B cell (primary cell): ENCODE data around the gene FBXO34. TPM values are rescaled to one million over a fixed set of nuclear protein-coding genes. Genes with fewer than 3 reads are reported as not detected.

Experiments
- ATAC-seq: fragments of 200-7000 bp; cut with Tn5 transposase; one replicate; pipeline ENCODE4 v1.10.0; 2021; ENCODE audit warnings: low read depth, mild to moderate bottlenecking, moderate number of reproducible peaks, moderate library complexity
- CTCF ChIA-PET: fragments of 350-600 bp; sonication (Branson Sonifier 250); formaldehyde crosslinking; loops from one replicate; lab custom pipeline; 2021; ENCODE audit warnings: antibody characterized with exemption, inconsistent platforms; lab: Charles Lee
- POLR2A ChIA-PET: fragments of 350-600 bp; sonication (Branson Sonifier 250); formaldehyde crosslinking; loops from one replicate; lab custom pipeline; 2021; ENCODE audit warnings: antibody characterized with exemption; lab: Charles Lee
- DNase-seq: peaks from one replicate; pipeline ENCODE4 v3.0.0; 2013
- H2AFZ ChIP-seq: 2 replicates; pipeline ENCODE4 v1.6.1; 2012; ENCODE audit warnings: mild to moderate bottlenecking, low read depth, low read length; ENCODE audit not compliant: insufficient read depth, poor library complexity, severe bottlenecking
- H3K27ac ChIP-seq, 2 donors: 1 replicate in 1 of 2; 2 replicates in 1 of 2; pipeline ENCODE4 v1.5.1; 2012 to 2013; ENCODE audit warnings: low read length in 2 of 2, mild to moderate bottlenecking in 2 of 2, moderate library complexity in 1 of 2
- H3K27me3 ChIP-seq, 4 experiments: fragments of 200-600 bp in 1 of 4; sonication (generic) in 1 of 4; replicated peaks in 1 of 4; 1 replicate in 2 of 4; 2 replicates in 2 of 4; pipeline versions ENCODE4 v1.6.1 to v1.7.0; 2013 to 2016; ENCODE audit warnings: low read length in 3 of 4, mild to moderate bottlenecking in 2 of 4, mixed read lengths in 1 of 4, moderate library complexity in 1 of 4; ENCODE audit not compliant: insufficient read depth in 4 of 4, control insufficient read depth in 3 of 4; ENCODE audit errors: control extremely low read depth in 1 of 4
- H3K36me3 ChIP-seq, 2 experiments: replicated peaks in 1 of 2; 1 replicate in 1 of 2; 2 replicates in 1 of 2; pipeline versions ENCODE4 v1.6.1 to v1.7.1; 2013; ENCODE audit warnings: low read length in 1 of 2; ENCODE audit not compliant: insufficient read depth in 2 of 2, control insufficient read depth in 1 of 2; ENCODE audit errors: control extremely low read depth in 1 of 2, extremely low read depth in 1 of 2
- H3K4me1 ChIP-seq, 2 donors: fragments of 200-600 bp in 1 of 2; sonication (generic) in 1 of 2; 1 replicate in 1 of 2; 2 replicates in 1 of 2; pipeline versions ENCODE4 v1.5.1 to v1.6.1; 2013 to 2017; ENCODE audit warnings: low read length in 2 of 2; ENCODE audit not compliant: control insufficient read depth in 2 of 2, insufficient read depth in 2 of 2
- H3K4me2 ChIP-seq: replicated peaks from 2 replicates; pipeline ENCODE3; 2012; ENCODE audit warnings: mild to moderate bottlenecking, low read depth, low read length; ENCODE audit not compliant: poor library complexity, severe bottlenecking
- H3K4me3 ChIP-seq, 5 experiments: fragments of 200-600 bp in 1 of 5; sonication (generic) in 1 of 5; 1 replicate in 3 of 5; 2 replicates in 2 of 5; pipeline versions ENCODE4 v1.5.1 to v1.7.0; 2011 to 2016; ENCODE audit warnings: low read length in 4 of 5, mild to moderate bottlenecking in 4 of 5, low read depth in 2 of 5, control low read depth in 1 of 5, moderate library complexity in 1 of 5; ENCODE audit not compliant: insufficient read depth in 1 of 5; ENCODE audit errors: control extremely low read depth in 1 of 5, extremely low read depth in 1 of 5
- H3K79me2 ChIP-seq: fragments of 200-600 bp; sonication (generic); one replicate; pipeline ENCODE4 v1.6.0; 2016; ENCODE audit warnings: low read length; ENCODE audit not compliant: control insufficient read depth, insufficient read depth
- H3K9ac ChIP-seq: fragments of 200-600 bp; sonication (generic); 2 replicates; pipeline ENCODE4 v1.6.1; 2017; ENCODE audit warnings: mild to moderate bottlenecking, low read length, moderate library complexity
- H3K9me3 ChIP-seq, 3 donors: one replicate each; pipeline versions ENCODE4 v1.6.1 to v1.7.1; 2013; ENCODE audit warnings: low read length in 2 of 3; ENCODE audit not compliant: control insufficient read depth in 2 of 3, insufficient read depth in 1 of 3; ENCODE audit errors: control extremely low read depth in 1 of 3
- H4K20me1 ChIP-seq: 2 replicates; pipeline ENCODE4 v1.6.0; 2012; ENCODE audit warnings: mild to moderate bottlenecking, low read length; ENCODE audit not compliant: insufficient read depth, control insufficient read depth, poor library complexity, severe bottlenecking
- H3K27ac Mint-ChIP-seq: one replicate; pipeline ENCODE4 v1.8.0; 2021; ENCODE audit warnings: mixed read lengths
- H3K27me3 Mint-ChIP-seq: one replicate; pipeline ENCODE4 v1.8.0; 2021; ENCODE audit warnings: mixed read lengths
- H3K4me1 Mint-ChIP-seq: one replicate; pipeline ENCODE4 v1.8.0; 2021; ENCODE audit warnings: mixed read lengths
- H3K4me3 Mint-ChIP-seq: one replicate; pipeline ENCODE4 v1.8.0; 2021; ENCODE audit warnings: mixed read lengths
- H3K9me3 Mint-ChIP-seq: one replicate; pipeline ENCODE4 v1.8.0; 2022; ENCODE audit warnings: mixed read lengths; ENCODE audit not compliant: insufficient read depth
- CTCF ChIP-seq: fragments of 200-600 bp; IDR thresholded peaks from one replicate; pipeline ENCODE4 v1.8.0; 2022; ENCODE audit warnings: antibody characterized with exemption, mild to moderate bottlenecking
- EZH2 ChIP-seq: IDR thresholded peaks from 2 replicates; pipeline ENCODE4 v1.6.1; 2012; ENCODE audit warnings: borderline replicate concordance, low read depth, mild to moderate bottlenecking, moderate library complexity, low read length; ENCODE audit not compliant: insufficient read depth, poor library complexity, severe bottlenecking
- WGBS: methylation state at CpG from one replicate; pipeline ENCODE4 v1.1.5; 2013; ENCODE audit warnings: missing lambda C conversion rate; ENCODE audit not compliant: insufficient coverage; 5-methylcytosine and 5-hydroxymethylcytosine counted together
- intact Hi-C: fragments of 100-400 bp; cut with micrococcal nuclease; formaldehyde crosslinking; loops from one replicate; pipeline ENCODE4 v1.10.0; 2022
- polyA plus RNA-seq: library from polyadenylated mRNA; depleted of rRNA; stranded (reverse); fragments of >200 nt; gene quantifications from 2 replicates; pipeline ENCODE4 v1.2.3, GENCODE V29; 2012
- total RNA-seq, 2 donors: library from RNA; stranded (reverse); fragments of 120-200 nt in 1 of 2; gene quantifications; 1 replicate in 1 of 2; 2 replicates in 1 of 2; pipeline versions ENCODE4 v1.2.3 to v1.2.4, GENCODE V29; 2013 to 2022

FBXO34 gene
- total and polyA plus RNA-seq, 2 donors (not counting 1 experiment from before 2014, with no cell fraction given) = 8.1 to 27.5 TPM

GRCh38 chr14:55294603-55295002, 23.4 kb downstream of the FBXO34 start:
- Histone ChIP-seq H3K4me2 (no peak overlapping the region), H2AFZ (no peak overlapping the region), H3K27me3 (no peaks in the 10 kb centered on the region), H3K9me3 (no peaks in the 10 kb centered on the region), H3K9ac (no peak overlapping the region), H4K20me1 (peaks cover 27% of the 10 kb centered on the region), H3K36me3 (no peaks in the 10 kb centered on the region), H3K4me3 (no peak overlapping the region), H3K27ac (no peak overlapping the region), H3K4me1 (no peaks in the 10 kb centered on the region), H3K79me2 (peaks cover 79% of the 10 kb centered on the region)
- Mint-ChIP-seq H3K27me3 (no peaks in the 10 kb centered on the region), H3K9me3 (no peaks in the 10 kb centered on the region), H3K4me1 (peaks cover 28% of the 10 kb centered on the region), H3K4me3 (no peak overlapping the region), H3K27ac (no peak overlapping the region)
- no peak for TF ChIP-seq EZH2
- no peak for TF ChIP-seq CTCF
- ATAC-seq (no peak), DNase-seq (no peak)
- CTCF ChIA-PET = no interaction called here
- intact Hi-C loops = no loop called here
- WGBS = no CpG with 5 or more reads among the region's 3 CpGs
- POLR2A ChIA-PET = no interaction called here

GRCh38 chr14:55297611-55298499, 26.6 kb downstream of the FBXO34 start:
- H3K9me3 ChIP-seq = no peaks in the 10 kb centered on the region
- no peaks in the 10 kb centered on the region for H3K4me1 ChIP-seq
- H3K4me1 Mint-ChIP-seq = peaks cover 36% of the 10 kb centered on the region
- no peak overlapping the region for H3K4me2 ChIP-seq
- H3K36me3 ChIP-seq = no peaks in the 10 kb centered on the region
- POLR2A ChIA-PET = no interaction called here
- no CpG with 5 or more reads among the region's 6 CpGs for WGBS
- peaks cover 26% of the 10 kb centered on the region for H4K20me1 ChIP-seq
- H3K4me3 Mint-ChIP-seq = no peak overlapping the region
- H3K4me3 ChIP-seq = no peak overlapping the region
- no peak overlapping the region for H3K9ac ChIP-seq
- ATAC-seq = no peak
- intact Hi-C loops = no loop called here
- no peak overlapping the region for H3K27ac ChIP-seq
- CTCF ChIA-PET = interaction anchor here (1.2 kb wide), 1 partner anchor 57 kb away, joined by 3 read pairs; no protein-coding TSS in a partner anchor
- no peaks in the 10 kb centered on the region for H3K9me3 Mint-ChIP-seq
- peaks cover 75% of the 10 kb centered on the region for H3K79me2 ChIP-seq
- H3K27ac Mint-ChIP-seq = no peak overlapping the region
- H2AFZ ChIP-seq = no peak overlapping the region
- H3K27me3 ChIP-seq = no peaks in the 10 kb centered on the region
- TF ChIP-seq EZH2 (no peak), CTCF (no peak)
- no peaks in the 10 kb centered on the region for H3K27me3 Mint-ChIP-seq
- peak; percentile 35 for DNase-seq
